Transverse colon (tissue), 3 donors: Measurements from ENCODE around the gene PACSIN2.

ENCODE experiments used
- CTCF ChIP-seq, 5 experiments: fragments of 200-600 bp in 3 of 5; fragments of 450-650 bp in 2 of 5; sonication (generic) in 3 of 5; IDR thresholded peaks; 1 replicate in 2 of 5; 2 replicates in 3 of 5; pipeline ENCODE4 v1.5.1; 2016 to 2017; ENCODE audit warnings: antibody characterized with exemption in 5 of 5, inconsistent platforms in 3 of 5, mild to moderate bottlenecking in 2 of 5, moderate library complexity in 1 of 5
- POLR2A ChIP-seq: fragments of 450-650 bp; IDR thresholded peaks from one replicate; pipeline ENCODE4 v1.6.1; 2016; ENCODE audit warnings: antibody characterized with exemption, mild to moderate bottlenecking, moderate library complexity

GRCh38 chr22:42967933-42968332 is 47.0 kb downstream of the PACSIN2 start:
- TF ChIP-seq CTCF (IDR thresholded peaks at IDR 0.05): no peak
- no peak for TF ChIP-seq POLR2A
